IMR-90 (cell line): ENCODE results near the gene SLC25A11. TPM values are rescaled to one million over a fixed set of nuclear protein-coding genes. Genes with fewer than 3 reads are reported as not detected.

Experiments
- ATAC-seq: fragments of 200-7000 bp; cut with Tn5 transposase; 2 replicates; pipeline ENCODE4 v1.9.1; 2020; ENCODE audit warnings: low read depth, mild to moderate bottlenecking, moderate library complexity
- BruUV-seq: library from RNA; stranded (reverse); fragments of 400-500 nt; replicated peaks from 2 replicates; lab custom pipeline; 2021; lab: Mats Ljungman, UMichigan
- CTCF ChIA-PET: fragments of 300-600 bp; formaldehyde crosslinking; extraction: SDS; loops from one replicate; lab custom pipeline; 2021; ENCODE audit warnings: antibody characterized with exemption; lab: Yijun Ruan, JAX
- POLR2A ChIA-PET: fragments of 300-600 bp; sonication (Branson Sonifier 250); formaldehyde crosslinking; loops from one replicate; lab custom pipeline; 2022; ENCODE audit warnings: antibody characterized with exemption; ENCODE audit not compliant: unreplicated experiment; lab: Charles Lee
- DNase-seq: peaks from one replicate; pipeline ENCODE4 v3.0.0; 2013
- H2AFZ ChIP-seq: replicated peaks from 2 replicates; pipeline ENCODE3; 2013; ENCODE audit warnings: low read length, mild to moderate bottlenecking; ENCODE audit not compliant: poor library complexity
- H2AK5ac ChIP-seq: 2 replicates; pipeline ENCODE4 v1.6.1; 2013; ENCODE audit warnings: low read depth, low read length, inconsistent platforms
- H2AK9ac ChIP-seq: replicated peaks from 2 replicates; pipeline ENCODE3; 2013; ENCODE audit warnings: mild to moderate bottlenecking, low read depth, low read length, moderate library complexity; ENCODE audit not compliant: poor library complexity
- H2BK120ac ChIP-seq: 2 replicates; pipeline ENCODE4 v1.6.1; 2013; ENCODE audit warnings: low read depth, low read length, inconsistent platforms
- H2BK15ac ChIP-seq: 3 replicates; pipeline ENCODE4 v1.6.1; 2013; ENCODE audit warnings: low read depth, low read length, inconsistent platforms
- H2BK20ac ChIP-seq: 2 replicates; pipeline ENCODE4 v1.6.1; 2013; ENCODE audit warnings: low read depth, mild to moderate bottlenecking, inconsistent platforms, low read length, moderate library complexity
- H2BK5ac ChIP-seq: 2 replicates; pipeline ENCODE4 v1.6.1; 2013; ENCODE audit warnings: mild to moderate bottlenecking, low read depth, low read length, inconsistent platforms; ENCODE audit not compliant: poor library complexity, severe bottlenecking
- H3K14ac ChIP-seq: replicated peaks from 2 replicates; pipeline ENCODE4 v1.6.1; 2013; ENCODE audit warnings: low read depth, low read length, inconsistent platforms
- H3K18ac ChIP-seq: 2 replicates; pipeline ENCODE4 v1.6.1; 2013; ENCODE audit warnings: low read depth, low read length, control low read depth
- H3K23ac ChIP-seq: 2 replicates; pipeline ENCODE4 v1.6.1; 2013; ENCODE audit warnings: low read depth, low read length, inconsistent platforms
- H3K27ac ChIP-seq: 2 replicates; pipeline ENCODE4 v1.5.1; 2013; ENCODE audit warnings: mild to moderate bottlenecking, control low read depth, low read length; ENCODE audit not compliant: insufficient read depth
- H3K27me3 ChIP-seq: 2 replicates; pipeline ENCODE4 v1.6.1; 2013; ENCODE audit warnings: low read length; ENCODE audit not compliant: control insufficient read depth, insufficient read depth
- H3K36me3 ChIP-seq: 2 replicates; pipeline ENCODE4 v1.6.1; 2013; ENCODE audit warnings: low read length, mixed read lengths; ENCODE audit not compliant: control insufficient read depth, insufficient read depth
- H3K4ac ChIP-seq: 2 replicates; pipeline ENCODE4 v1.6.1; 2013; ENCODE audit warnings: low read depth, low read length, inconsistent platforms
- H3K4me1 ChIP-seq: 2 replicates; pipeline ENCODE4 v1.6.1; 2013; ENCODE audit warnings: low read length, mixed read lengths; ENCODE audit not compliant: control insufficient read depth, insufficient read depth
- H3K4me2 ChIP-seq: 2 replicates; pipeline ENCODE4 v1.6.1; 2013; ENCODE audit warnings: low read depth, mild to moderate bottlenecking, control low read depth, low read length, moderate library complexity
- H3K4me3 ChIP-seq: 2 replicates; pipeline ENCODE4 v1.5.1; 2013; ENCODE audit warnings: low read depth, mild to moderate bottlenecking, control low read depth, low read length, moderate library complexity; ENCODE audit not compliant: insufficient read depth
- H3K56ac ChIP-seq: 2 replicates; pipeline ENCODE4 v1.6.1; 2013; ENCODE audit warnings: low read length, inconsistent platforms; ENCODE audit not compliant: insufficient read depth; ENCODE audit errors: extremely low read depth
- H3K79me1 ChIP-seq, 2 experiments: 2 replicates each; pipeline ENCODE4 v1.6.1; 2013; ENCODE audit warnings: low read length in 2 of 2, inconsistent platforms in 1 of 2, low read depth in 1 of 2
- H3K9ac ChIP-seq: 2 replicates; pipeline ENCODE4 v1.6.1; 2013; ENCODE audit warnings: low read depth, low read length, control low read depth
- H3K9me1 ChIP-seq: 2 replicates; pipeline ENCODE4 v1.6.1; 2013; ENCODE audit warnings: low read length, inconsistent platforms; ENCODE audit not compliant: insufficient read depth
- H3K9me3 ChIP-seq: 2 replicates; pipeline ENCODE4 v1.6.1; 2013; ENCODE audit warnings: low read length; ENCODE audit not compliant: control insufficient read depth, insufficient read depth
- H4K20me1 ChIP-seq: 2 replicates; pipeline ENCODE4 v1.6.1; 2013; ENCODE audit warnings: low read length, inconsistent platforms; ENCODE audit not compliant: insufficient read depth
- H4K5ac ChIP-seq: 2 replicates; pipeline ENCODE4 v1.6.1; 2013; ENCODE audit warnings: mild to moderate bottlenecking, low read depth, low read length, control low read depth
- H4K8ac ChIP-seq, 2 experiments: 2 replicates each; pipeline ENCODE4 v1.6.1; 2013; ENCODE audit warnings: low read depth in 2 of 2, low read length in 2 of 2, control low read depth in 1 of 2, inconsistent platforms in 1 of 2
- H4K91ac ChIP-seq: 2 replicates; pipeline ENCODE4 v1.6.1; 2013; ENCODE audit warnings: low read depth, low read length, inconsistent platforms; ENCODE audit not compliant: insufficient read depth
- BHLHE40 ChIP-seq: fragments of 150-350 bp; IDR thresholded peaks from 2 replicates; pipeline ENCODE4 v1.6.1; 2016; ENCODE audit warnings: mild to moderate bottlenecking, low read depth, low read length
- FOS ChIP-seq: fragments of 150-350 bp; IDR thresholded peaks from 2 replicates; pipeline ENCODE4 v1.6.1; 2016; ENCODE audit warnings: low read depth, low read length
- MAZ ChIP-seq: IDR thresholded peaks from 2 replicates; pipeline ENCODE4 v1.6.1; 2012; ENCODE audit warnings: low read depth, mild to moderate bottlenecking, low read length, improper control_type of control experiment, moderate library complexity, borderline replicate concordance
- RAD21 ChIP-seq: IDR thresholded peaks from 2 replicates; pipeline ENCODE4 v1.6.1; 2012; ENCODE audit warnings: low read length, improper control_type of control experiment
- RCOR1 ChIP-seq: IDR thresholded peaks from 2 replicates; pipeline ENCODE4 v1.6.1; 2012; ENCODE audit warnings: mild to moderate bottlenecking, low read length, improper control_type of control experiment; ENCODE audit not compliant: insufficient replicate concordance
- RFX5 ChIP-seq: IDR thresholded peaks from 2 replicates; pipeline ENCODE4 v1.8.0; 2012; ENCODE audit warnings: low read depth, mild to moderate bottlenecking, low read length, moderate library complexity
- SMC3 ChIP-seq: fragments of 150-350 bp; IDR thresholded peaks from 2 replicates; pipeline ENCODE4 v1.6.1; 2016; ENCODE audit warnings: low read depth, mild to moderate bottlenecking, antibody characterized with exemption, low read length, moderate library complexity
- WGBS, 2 experiments: methylation state at CpG; one replicate each; pipeline versions ENCODE4 v1.1.5 to v1.1.7; 2013; ENCODE audit warnings: missing lambda C conversion rate in 2 of 2; ENCODE audit not compliant: insufficient read length in 1 of 2; ENCODE audit errors: extremely low coverage in 2 of 2; 5-methylcytosine and 5-hydroxymethylcytosine counted together
- dilution Hi-C: fragments of 300-500 bp; cut with HindIII; formaldehyde crosslinking; loops from one replicate; pipeline ENCODE4 v1.14.3; 2018; ENCODE audit warnings: low sequenced_read_pairs; ENCODE audit not compliant: unreplicated experiment
- in situ Hi-C: fragments of 300-500 bp; cut with MboI; formaldehyde crosslinking; loops from 3 replicates; pipeline ENCODE4 v1.14.3; 2019; ENCODE audit warnings: low sequenced_read_pairs, inconsistent platforms, mixed read lengths
- intact Hi-C: fragments of 100-400 bp; cut with micrococcal nuclease; formaldehyde crosslinking; loops from 2 replicates; pipeline ENCODE4 v1.10.0; 2022
- polyA plus RNA-seq, 3 experiments: library from polyadenylated mRNA; depleted of rRNA; stranded (reverse); fragments of >200 nt; gene quantifications; 2 replicates each; pipeline ENCODE4 v1.2.3, GENCODE V29; 2012; ENCODE audit warnings: low replicate concordance in 1 of 3
- total RNA-seq: library from RNA; depleted of rRNA; stranded (reverse); fragments of >200 nt; gene quantifications from 2 replicates; pipeline ENCODE4 v1.2.3, GENCODE V29; 2012
- TF ChIP-seq, protein P1 (sequence below): fragments of 150-350 bp; IDR thresholded peaks from 2 replicates; pipeline ENCODE4 v1.6.1; 2017; ENCODE audit warnings: mild to moderate bottlenecking, antibody characterized with exemption, low read length, low read depth
- TF ChIP-seq, protein P2 (sequence below): conservative IDR thresholded peaks from 2 replicates; pipeline ENCODE4 v1.5.1; 2012; ENCODE audit warnings: mild to moderate bottlenecking, low read depth, low read length, improper control_type of control experiment
- TF ChIP-seq, protein P3 (sequence below): fragments of 150-350 bp; IDR thresholded peaks from 2 replicates; pipeline ENCODE4 v1.6.1; 2016; ENCODE audit warnings: low read depth, mild to moderate bottlenecking, low read length, moderate library complexity, borderline replicate concordance

SLC25A11 gene
- total and polyA plus RNA-seq, 2 of the 4 experiments (the other 2 are of a cell fraction) = 35.0 to 62.2 TPM

DNA sequence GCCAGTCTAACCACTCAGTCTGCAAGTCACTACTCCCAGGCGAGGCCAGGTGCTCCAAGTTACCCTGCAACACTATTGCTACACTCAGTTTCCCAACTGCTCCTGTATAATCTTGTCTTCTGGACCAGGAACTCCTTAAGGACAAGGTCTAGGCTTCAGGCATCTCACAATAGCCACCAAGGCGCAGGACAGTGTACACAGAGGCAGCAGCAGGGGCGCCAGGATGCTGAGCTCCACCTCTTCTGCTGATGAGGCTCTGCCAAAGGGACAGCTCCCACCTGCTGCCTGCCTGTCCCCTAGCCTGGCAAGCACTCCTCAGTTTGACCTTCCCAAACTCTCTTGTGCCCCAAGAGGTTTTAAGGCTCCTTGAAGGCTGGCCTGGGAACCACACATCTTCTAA, 3.4 kb downstream of the SLC25A11 start:
- POLR2A ChIA-PET = no interaction called here
- H2AK9ac ChIP-seq = no peak overlapping the region
- peaks cover 17 to 28% of the 10 kb centered on the region in 2 experiments; a peak in 3 of 4 replicates for H3K79me1 ChIP-seq
- H3K27me3 ChIP-seq = no peaks in the 10 kb centered on the region
- no peak overlapping the region for H2AK5ac ChIP-seq
- in situ Hi-C loops = no loop called here
- no peak overlapping the region for H2AFZ ChIP-seq
- no peak overlapping the region for H3K23ac ChIP-seq
- ATAC-seq (no peak), DNase-seq (no peak)
- no peak overlapping the region for H2BK15ac ChIP-seq
- 80% methylated on average over 1 of the region's 3 CpGs; no CpG with 5 or more reads in 1 of the 2 experiments for WGBS, 2 experiments
- CTCF ChIA-PET = interaction anchor here (1.5 kb wide), 1 partner anchor 27 kb away, joined by 3 read pairs; no protein-coding TSS in a partner anchor
- no peak overlapping the region for H4K91ac ChIP-seq
- H3K4me3 ChIP-seq = no peak overlapping the region
- peaks cover 14% of the 10 kb centered on the region for H3K4me1 ChIP-seq
- dilution Hi-C loops = no loop called here
- H4K5ac ChIP-seq = no peak overlapping the region
- H3K4me2 ChIP-seq = no peak overlapping the region
- no peak overlapping the region for H3K56ac ChIP-seq
- intact Hi-C loops = no loop called here
- no peaks in the 10 kb centered on the region for H3K9me3 ChIP-seq
- H4K8ac ChIP-seq = no peak overlapping the region
- 0 out of 2 replicates have a peak, but pooled peaks cover 7% of the 10 kb centered on the region for H4K20me1 ChIP-seq
- no peak overlapping the region for H2BK20ac ChIP-seq
- no peak overlapping the region for H3K4ac ChIP-seq
- no peak overlapping the region for H2BK5ac ChIP-seq
- H3K14ac ChIP-seq = no peak overlapping the region
- TF ChIP-seq FOS (no peak), RFX5 (no peak), SMC3 (no peak), MAZ (no peak), BHLHE40 (no peak), RCOR1 (no peak), RAD21 (no peak)
- TF ChIP-seq, protein P1, sequence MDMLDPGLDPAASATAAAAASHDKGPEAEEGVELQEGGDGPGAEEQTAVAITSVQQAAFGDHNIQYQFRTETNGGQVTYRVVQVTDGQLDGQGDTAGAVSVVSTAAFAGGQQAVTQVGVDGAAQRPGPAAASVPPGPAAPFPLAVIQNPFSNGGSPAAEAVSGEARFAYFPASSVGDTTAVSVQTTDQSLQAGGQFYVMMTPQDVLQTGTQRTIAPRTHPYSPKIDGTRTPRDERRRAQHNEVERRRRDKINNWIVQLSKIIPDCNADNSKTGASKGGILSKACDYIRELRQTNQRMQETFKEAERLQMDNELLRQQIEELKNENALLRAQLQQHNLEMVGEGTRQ = no peak
- TF ChIP-seq, protein P2, sequence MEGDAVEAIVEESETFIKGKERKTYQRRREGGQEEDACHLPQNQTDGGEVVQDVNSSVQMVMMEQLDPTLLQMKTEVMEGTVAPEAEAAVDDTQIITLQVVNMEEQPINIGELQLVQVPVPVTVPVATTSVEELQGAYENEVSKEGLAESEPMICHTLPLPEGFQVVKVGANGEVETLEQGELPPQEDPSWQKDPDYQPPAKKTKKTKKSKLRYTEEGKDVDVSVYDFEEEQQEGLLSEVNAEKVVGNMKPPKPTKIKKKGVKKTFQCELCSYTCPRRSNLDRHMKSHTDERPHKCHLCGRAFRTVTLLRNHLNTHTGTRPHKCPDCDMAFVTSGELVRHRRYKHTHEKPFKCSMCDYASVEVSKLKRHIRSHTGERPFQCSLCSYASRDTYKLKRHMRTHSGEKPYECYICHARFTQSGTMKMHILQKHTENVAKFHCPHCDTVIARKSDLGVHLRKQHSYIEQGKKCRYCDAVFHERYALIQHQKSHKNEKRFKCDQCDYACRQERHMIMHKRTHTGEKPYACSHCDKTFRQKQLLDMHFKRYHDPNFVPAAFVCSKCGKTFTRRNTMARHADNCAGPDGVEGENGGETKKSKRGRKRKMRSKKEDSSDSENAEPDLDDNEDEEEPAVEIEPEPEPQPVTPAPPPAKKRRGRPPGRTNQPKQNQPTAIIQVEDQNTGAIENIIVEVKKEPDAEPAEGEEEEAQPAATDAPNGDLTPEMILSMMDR = no peak
- TF ChIP-seq, protein P3, sequence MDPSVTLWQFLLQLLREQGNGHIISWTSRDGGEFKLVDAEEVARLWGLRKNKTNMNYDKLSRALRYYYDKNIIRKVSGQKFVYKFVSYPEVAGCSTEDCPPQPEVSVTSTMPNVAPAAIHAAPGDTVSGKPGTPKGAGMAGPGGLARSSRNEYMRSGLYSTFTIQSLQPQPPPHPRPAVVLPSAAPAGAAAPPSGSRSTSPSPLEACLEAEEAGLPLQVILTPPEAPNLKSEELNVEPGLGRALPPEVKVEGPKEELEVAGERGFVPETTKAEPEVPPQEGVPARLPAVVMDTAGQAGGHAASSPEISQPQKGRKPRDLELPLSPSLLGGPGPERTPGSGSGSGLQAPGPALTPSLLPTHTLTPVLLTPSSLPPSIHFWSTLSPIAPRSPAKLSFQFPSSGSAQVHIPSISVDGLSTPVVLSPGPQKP = no peak
- H2BK120ac ChIP-seq = no peak overlapping the region
- BruUV-seq = no TSS peak
- no peak overlapping the region for H3K27ac ChIP-seq
- peaks cover 19% of the 10 kb centered on the region for H3K36me3 ChIP-seq
- no peak overlapping the region for H3K18ac ChIP-seq
- H3K9ac ChIP-seq = no peak overlapping the region
- peaks cover 17% of the 10 kb centered on the region for H3K9me1 ChIP-seq
